ENCODE measurements around the gene CD99L2. TPM values are rescaled to one million over a fixed set of nuclear protein-coding genes. Genes with fewer than 3 reads are reported as not detected.

Gene CD99L2
- total and polyA plus RNA-seq, 7 experiments from 2014 or later: 14.3 to 20.4 (median 16.0) TPM

DNA sequence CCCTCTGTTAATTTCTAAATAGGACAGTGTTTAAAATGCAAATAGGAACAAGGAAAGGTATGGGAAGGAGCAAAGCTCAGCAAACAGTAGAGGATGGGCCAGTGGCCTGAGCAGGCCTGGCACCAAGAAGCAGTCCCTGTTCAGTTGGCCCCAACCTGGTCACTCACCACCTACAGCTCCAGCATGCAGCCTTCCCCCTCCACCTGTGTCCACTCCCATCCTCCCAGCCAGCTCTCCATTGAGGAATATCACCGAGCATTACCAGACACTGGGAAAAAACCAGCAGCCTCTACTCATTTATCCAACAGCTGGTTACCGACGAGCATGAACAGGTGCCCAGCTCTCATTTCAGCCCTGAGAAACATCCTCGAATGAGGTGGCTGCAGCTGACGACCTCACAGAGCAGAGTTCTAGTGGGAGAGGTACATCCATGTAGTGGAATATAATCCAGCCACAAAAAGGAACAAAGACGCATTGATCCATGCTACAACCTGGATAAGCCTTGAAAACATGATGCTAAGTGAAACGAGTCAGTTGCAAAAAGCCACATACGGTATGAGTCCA lies 25.6 kb downstream of the CD99L2 start:
- Histone ChIP-seq H3K27ac (ENCODE audit: low read depth, low read length) (no peak overlapping the region), H3K4me1 (ENCODE audit: control insufficient read depth in 2 of 2, insufficient read depth in 2 of 2, low read length in 2 of 2) (no peaks in the 10 kb centered on the region), H3K27me3 (ENCODE audit: control insufficient read depth in 2 of 2, insufficient read depth in 2 of 2, low read length in 2 of 2) (no peaks in the 10 kb centered on the region), H3K36me3 (ENCODE audit: control insufficient read depth in 2 of 3, insufficient read depth in 3 of 3, low read length in 3 of 3) (no peaks in the 10 kb centered on the region), H3K4me3 (ENCODE audit: low read length) (no peak overlapping the region), H3K9me3 (ENCODE audit: control insufficient read depth in 2 of 3, low read length in 3 of 3) (no peaks in the 10 kb centered on the region)
- ChIA-PET POLR2A (no interaction called here), CTCF (no interaction called here)
- ATAC-seq (no peak), DNase-seq (no peak)
- Mint-ChIP-seq H3K27ac (peak overlapping the region in 1 of 9 donors; percentile 46), H3K4me1 (peaks cover 8 to 44% (median 22%) of the 10 kb centered on the region in 7 donors), H3K36me3 (peaks cover 0 to 19% (median 9%) of the 10 kb centered on the region in 5 donors), H3K4me3 (no peak overlapping the region), H3K27me3 (no peaks in the 10 kb centered on the region), H3K9me3 (peaks cover 0 to 11% (median 0%) of the 10 kb centered on the region in 11 donors)
- intact Hi-C loops (cut with micrococcal nuclease): no loop called here

GRCh38 chrX:150871341-150871811 lies 27.1 kb downstream of the CD99L2 start:
- Mint-ChIP-seq H3K27ac (no peak overlapping the region), H3K4me1 (peaks cover 8 to 44% (median 22%) of the 10 kb centered on the region in 7 donors), H3K9me3 (peaks cover 0 to 11% (median 0%) of the 10 kb centered on the region in 11 donors), H3K36me3 (peaks cover 0 to 19% (median 7%) of the 10 kb centered on the region in 5 donors), H3K4me3 (no peak overlapping the region), H3K27me3 (no peaks in the 10 kb centered on the region)
- H3K4me1 ChIP-seq (ENCODE audit: control insufficient read depth in 2 of 2, insufficient read depth in 2 of 2, low read length in 2 of 2): no peaks in the 10 kb centered on the region
- no peaks in the 10 kb centered on the region for H3K27me3 ChIP-seq (ENCODE audit: control insufficient read depth in 2 of 2, insufficient read depth in 2 of 2, low read length in 2 of 2)
- ChIA-PET POLR2A (no interaction called here), CTCF (no interaction called here)
- ATAC-seq (no peak), DNase-seq (no peak)
- H3K4me3 ChIP-seq (ENCODE audit: low read length): no peak overlapping the region
- intact Hi-C loops (cut with micrococcal nuclease): no loop called here
- no peaks in the 10 kb centered on the region for H3K9me3 ChIP-seq (ENCODE audit: control insufficient read depth in 2 of 3, low read length in 3 of 3)
- no peaks in the 10 kb centered on the region for H3K36me3 ChIP-seq (ENCODE audit: control insufficient read depth in 2 of 3, insufficient read depth in 3 of 3, low read length in 3 of 3)
- H3K27ac ChIP-seq (ENCODE audit: low read depth, low read length): no peak overlapping the region

DNA sequence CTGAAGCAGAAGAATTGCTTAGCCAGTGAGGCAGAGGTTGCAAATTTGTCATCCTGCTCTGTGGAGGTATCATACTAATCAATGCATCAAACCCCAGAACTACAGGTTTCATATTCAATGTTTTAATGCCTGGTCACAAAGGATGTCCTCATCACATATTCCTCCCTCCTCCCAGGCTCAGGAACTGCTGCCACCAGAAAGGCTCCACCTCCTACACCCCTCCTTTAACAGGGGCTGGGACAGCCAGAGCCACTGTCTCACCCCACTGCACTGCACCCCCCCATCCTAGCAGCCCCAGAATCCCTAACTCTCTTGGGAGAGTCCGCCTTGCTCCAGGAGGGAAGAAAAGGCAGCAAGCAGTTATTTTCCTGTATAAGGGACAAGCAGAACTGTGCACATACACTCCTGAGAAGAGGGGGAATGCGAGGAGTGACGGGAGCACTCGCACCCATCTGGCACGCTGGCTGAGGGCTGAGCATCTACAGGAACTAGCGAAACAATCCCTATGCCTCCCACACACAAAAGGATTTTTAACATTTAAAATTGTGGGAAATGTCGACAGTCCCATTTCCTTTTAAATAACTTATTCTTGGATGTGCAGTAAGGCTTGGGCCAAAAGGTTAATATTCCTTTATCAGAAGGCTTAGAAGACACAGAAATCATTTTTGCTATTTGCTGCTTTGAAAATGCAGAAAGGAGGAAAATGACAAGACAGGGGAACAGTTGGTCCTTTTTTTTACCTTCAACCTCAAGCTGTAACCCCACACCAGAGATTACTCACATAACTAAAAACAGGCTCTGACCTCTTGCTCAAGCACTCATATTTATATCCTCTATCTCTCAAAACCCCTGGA lies 27.8 kb downstream of the CD99L2 start:
- H3K36me3 Mint-ChIP-seq: peaks cover 0 to 14% (median 5%) of the 10 kb centered on the region in 5 donors
- Histone ChIP-seq H3K4me3 (ENCODE audit: low read length) (no peak overlapping the region), H3K9me3 (ENCODE audit: control insufficient read depth in 2 of 3, low read length in 3 of 3) (no peaks in the 10 kb centered on the region), H3K27me3 (ENCODE audit: control insufficient read depth in 2 of 2, insufficient read depth in 2 of 2, low read length in 2 of 2) (no peaks in the 10 kb centered on the region), H3K27ac (ENCODE audit: low read depth, low read length) (no peak overlapping the region), H3K36me3 (ENCODE audit: control insufficient read depth in 2 of 3, insufficient read depth in 3 of 3, low read length in 3 of 3) (no peaks in the 10 kb centered on the region), H3K4me1 (ENCODE audit: control insufficient read depth in 2 of 2, insufficient read depth in 2 of 2, low read length in 2 of 2) (no peaks in the 10 kb centered on the region)
- POLR2A ChIA-PET: no interaction called here
- H3K27ac Mint-ChIP-seq: no peak overlapping the region
- ATAC-seq (no peak), DNase-seq (no peak)
- CTCF ChIA-PET: no interaction called here
- intact Hi-C loops (cut with micrococcal nuclease): no loop called here
- H3K4me1 Mint-ChIP-seq: peaks cover 7 to 37% (median 22%) of the 10 kb centered on the region in 7 donors
- no peak overlapping the region for H3K4me3 Mint-ChIP-seq
- H3K27me3 Mint-ChIP-seq: no peaks in the 10 kb centered on the region
- peaks cover 0 to 9% (median 0%) of the 10 kb centered on the region in 11 donors for H3K9me3 Mint-ChIP-seq

DNA sequence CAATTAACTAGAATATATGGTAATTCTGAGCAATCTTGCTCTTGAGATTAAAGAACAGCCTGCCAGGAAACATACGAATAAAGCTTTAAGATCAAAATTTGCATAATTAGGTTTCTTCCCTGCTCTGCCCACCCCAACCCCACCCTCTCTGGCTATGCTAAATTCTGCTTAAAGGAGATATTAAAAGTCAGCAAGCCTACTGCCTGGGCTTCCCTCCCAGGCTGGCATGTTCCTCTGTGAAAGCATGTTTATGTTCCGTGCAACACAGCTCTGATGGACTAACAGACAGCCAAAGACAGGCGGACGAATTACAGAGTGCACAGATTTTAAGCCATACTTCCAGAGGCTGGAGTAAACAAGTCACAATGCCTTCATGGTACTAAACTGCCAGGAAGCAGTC lies 28.4 kb downstream of the CD99L2 start:
- H3K4me1 ChIP-seq (ENCODE audit: control insufficient read depth in 2 of 2, insufficient read depth in 2 of 2, low read length in 2 of 2): no peaks in the 10 kb centered on the region
- H3K27me3 ChIP-seq (ENCODE audit: control insufficient read depth in 2 of 2, insufficient read depth in 2 of 2, low read length in 2 of 2): no peaks in the 10 kb centered on the region
- intact Hi-C loops (cut with micrococcal nuclease): no loop called here
- ATAC-seq: no peak
- Mint-ChIP-seq H3K36me3 (peaks cover 0 to 11% (median 8%) of the 10 kb centered on the region in 5 donors), H3K9me3 (peaks cover 0 to 2% (median 0%) of the 10 kb centered on the region in 11 donors), H3K27me3 (no peaks in the 10 kb centered on the region), H3K4me3 (no peak overlapping the region), H3K27ac (no peak overlapping the region), H3K4me1 (peaks cover 5 to 30% (median 22%) of the 10 kb centered on the region in 7 donors)
- DNase-seq: no peak
- H3K27ac ChIP-seq (ENCODE audit: low read depth, low read length): no peak overlapping the region
- H3K36me3 ChIP-seq (ENCODE audit: control insufficient read depth in 2 of 3, insufficient read depth in 3 of 3, low read length in 3 of 3): no peaks in the 10 kb centered on the region
- ChIA-PET POLR2A (no interaction called here), CTCF (no interaction called here)
- H3K9me3 ChIP-seq (ENCODE audit: control insufficient read depth in 2 of 3, low read length in 3 of 3): no peaks in the 10 kb centered on the region
- H3K4me3 ChIP-seq (ENCODE audit: low read length): no peak overlapping the region

DNA sequence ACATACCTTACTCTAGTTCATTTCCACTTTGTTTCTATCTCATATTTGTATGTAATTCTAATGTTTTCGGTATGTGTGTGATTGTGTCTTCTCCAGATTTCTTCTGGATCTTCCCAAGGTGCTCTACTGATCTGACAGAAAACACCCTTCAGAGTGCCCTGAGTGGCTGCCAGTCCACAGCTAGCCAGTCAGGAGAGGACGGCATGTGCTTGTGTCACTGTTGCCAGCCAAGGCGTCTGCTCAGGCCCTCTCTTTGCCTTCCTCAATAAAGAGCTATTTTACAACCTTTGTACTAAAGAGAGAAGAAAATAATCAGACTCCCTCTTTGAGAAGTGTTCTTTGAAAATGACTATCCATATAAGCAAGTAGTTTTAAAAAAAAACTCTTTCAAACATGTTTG lies 29.0 kb downstream of the CD99L2 start:
- intact Hi-C loops (cut with micrococcal nuclease): no loop called here
- DNase-seq (no peak), ATAC-seq (no peak)
- Histone ChIP-seq H3K36me3 (ENCODE audit: control insufficient read depth in 2 of 3, insufficient read depth in 3 of 3, low read length in 3 of 3) (no peaks in the 10 kb centered on the region), H3K9me3 (ENCODE audit: control insufficient read depth in 2 of 3, low read length in 3 of 3) (no peaks in the 10 kb centered on the region), H3K27me3 (ENCODE audit: control insufficient read depth in 2 of 2, insufficient read depth in 2 of 2, low read length in 2 of 2) (no peaks in the 10 kb centered on the region), H3K27ac (ENCODE audit: low read depth, low read length) (no peak overlapping the region), H3K4me3 (ENCODE audit: low read length) (no peak overlapping the region), H3K4me1 (ENCODE audit: control insufficient read depth in 2 of 2, insufficient read depth in 2 of 2, low read length in 2 of 2) (no peaks in the 10 kb centered on the region)
- Mint-ChIP-seq H3K27me3 (no peaks in the 10 kb centered on the region), H3K9me3 (peaks cover 0 to 2% (median 0%) of the 10 kb centered on the region in 11 donors), H3K27ac (peak overlapping the region in 2 of 9 donors; percentile 18 to 39), H3K4me1 (peaks cover 5 to 29% (median 21%) of the 10 kb centered on the region in 7 donors), H3K36me3 (peaks cover 0 to 11% (median 10%) of the 10 kb centered on the region in 5 donors), H3K4me3 (no peak overlapping the region)
- ChIA-PET POLR2A (no interaction called here), CTCF (no interaction called here)

GRCh38 chrX:150868625-150869024 lies 29.8 kb downstream of the CD99L2 start:
- no peak overlapping the region for H3K27ac ChIP-seq (ENCODE audit: low read depth, low read length)
- H3K27me3 ChIP-seq (ENCODE audit: control insufficient read depth in 2 of 2, insufficient read depth in 2 of 2, low read length in 2 of 2): no peaks in the 10 kb centered on the region

More at GRCh38 chrX:150868625-150869024, 29.8 kb downstream of the CD99L2 start:
- no peak overlapping the region for H3K4me3 Mint-ChIP-seq
- intact Hi-C loops (cut with micrococcal nuclease): no loop called here
- peaks cover 0 to 2% (median 0%) of the 10 kb centered on the region in 11 donors for H3K9me3 Mint-ChIP-seq
- ATAC-seq (no peak), DNase-seq (no peak)
- Histone ChIP-seq H3K9me3 (ENCODE audit: control insufficient read depth in 2 of 3, low read length in 3 of 3) (no peaks in the 10 kb centered on the region), H3K4me3 (ENCODE audit: low read length) (no peak overlapping the region), H3K4me1 (ENCODE audit: control insufficient read depth in 2 of 2, insufficient read depth in 2 of 2, low read length in 2 of 2) (no peaks in the 10 kb centered on the region), H3K36me3 (ENCODE audit: control insufficient read depth in 2 of 3, insufficient read depth in 3 of 3, low read length in 3 of 3) (no peaks in the 10 kb centered on the region)
- no peak overlapping the region for H3K27ac Mint-ChIP-seq
- peaks cover 2 to 22% (median 15%) of the 10 kb centered on the region in 7 donors for H3K4me1 Mint-ChIP-seq
- peaks cover 0 to 12% (median 5%) of the 10 kb centered on the region in 5 donors for H3K36me3 Mint-ChIP-seq
- H3K27me3 Mint-ChIP-seq: no peaks in the 10 kb centered on the region
- CTCF ChIA-PET: no interaction called here
- POLR2A ChIA-PET: interaction anchor here (0.7 kb wide), 1 partner anchor 298 kb away, joined by 3 read pairs; no protein-coding TSS in a partner anchor

Data from naive thymus-derived CD4-positive, alpha-beta T cell (primary cell).